ENCODE results near the gene HEXD. TPM values are rescaled to one million over a fixed set of nuclear protein-coding genes. Genes with fewer than 3 reads are reported as not detected.
A peak's percentile ranks its signal among the peaks of the same experiment; 100 is the strongest.

The HEXD gene
- total and polyA plus RNA-seq, 8 donors: 25.9 to 275 (median 39.5) TPM

DNA sequence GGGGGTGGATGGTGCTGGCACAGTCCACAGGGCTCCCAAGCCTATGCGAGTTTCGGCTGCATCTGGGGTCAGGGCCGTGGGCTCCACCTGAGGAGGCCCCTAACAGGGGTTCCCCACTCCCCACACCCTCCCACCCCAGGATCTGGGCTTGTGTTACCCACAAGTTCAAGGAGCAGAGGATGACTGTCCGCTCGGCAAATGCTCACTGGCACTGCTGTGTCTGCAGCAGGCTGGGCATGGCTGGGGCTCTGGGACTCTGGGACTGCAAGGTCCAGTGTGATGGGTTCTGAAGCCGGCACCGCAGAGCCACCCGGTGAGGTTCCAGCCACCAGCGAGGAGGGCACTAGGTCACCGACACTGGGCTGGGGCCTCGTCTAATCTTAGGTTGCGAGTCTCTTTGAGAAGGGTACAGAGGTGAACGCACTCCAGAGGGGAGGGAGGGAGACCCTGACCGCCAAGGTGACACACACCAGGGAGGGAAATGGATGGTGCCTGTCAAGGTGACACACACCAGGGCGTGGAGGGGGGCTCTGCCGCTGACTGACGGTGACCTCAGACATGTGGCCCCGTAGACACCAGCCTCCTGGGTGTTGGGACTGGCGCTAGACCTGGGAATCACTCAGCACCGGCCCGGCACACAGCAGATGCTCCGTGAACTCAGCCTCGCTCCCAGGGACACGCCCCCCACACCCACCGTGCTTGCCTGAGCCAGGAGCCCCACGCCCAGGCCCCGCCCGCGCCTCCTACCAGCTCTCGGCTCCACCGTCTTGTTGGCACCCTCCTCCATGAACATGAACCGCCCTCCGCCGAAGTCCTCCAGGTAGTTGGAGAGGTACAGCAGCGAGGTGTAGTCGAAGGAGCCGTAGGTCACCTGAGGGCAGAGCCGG lies 20.5 kb upstream of the HEXD start:
- WGBS, 2 donors: 90 to 91% methylated on average over 34 to 38 of the region's 38 CpGs
- Histone ChIP-seq H3K36me3 (no peaks in the 10 kb centered on the region), H3K4me1 (no peaks in the 10 kb centered on the region), H3K4me3 (no peak overlapping the region), H3K9me3 (no peaks in the 10 kb centered on the region), H3K27me3 (no peaks in the 10 kb centered on the region), H3K27ac (no peak overlapping the region)
- intact Hi-C loops (cut with DNase I): no loop called here
- DNase-seq (peak in 1 of 6 donors; percentile 72), FAIRE-seq (no peak), ATAC-seq (no peak)
- TF ChIP-seq, protein P1, sequence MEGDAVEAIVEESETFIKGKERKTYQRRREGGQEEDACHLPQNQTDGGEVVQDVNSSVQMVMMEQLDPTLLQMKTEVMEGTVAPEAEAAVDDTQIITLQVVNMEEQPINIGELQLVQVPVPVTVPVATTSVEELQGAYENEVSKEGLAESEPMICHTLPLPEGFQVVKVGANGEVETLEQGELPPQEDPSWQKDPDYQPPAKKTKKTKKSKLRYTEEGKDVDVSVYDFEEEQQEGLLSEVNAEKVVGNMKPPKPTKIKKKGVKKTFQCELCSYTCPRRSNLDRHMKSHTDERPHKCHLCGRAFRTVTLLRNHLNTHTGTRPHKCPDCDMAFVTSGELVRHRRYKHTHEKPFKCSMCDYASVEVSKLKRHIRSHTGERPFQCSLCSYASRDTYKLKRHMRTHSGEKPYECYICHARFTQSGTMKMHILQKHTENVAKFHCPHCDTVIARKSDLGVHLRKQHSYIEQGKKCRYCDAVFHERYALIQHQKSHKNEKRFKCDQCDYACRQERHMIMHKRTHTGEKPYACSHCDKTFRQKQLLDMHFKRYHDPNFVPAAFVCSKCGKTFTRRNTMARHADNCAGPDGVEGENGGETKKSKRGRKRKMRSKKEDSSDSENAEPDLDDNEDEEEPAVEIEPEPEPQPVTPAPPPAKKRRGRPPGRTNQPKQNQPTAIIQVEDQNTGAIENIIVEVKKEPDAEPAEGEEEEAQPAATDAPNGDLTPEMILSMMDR (IDR thresholded peaks at IDR 0.05): no peak

DNA sequence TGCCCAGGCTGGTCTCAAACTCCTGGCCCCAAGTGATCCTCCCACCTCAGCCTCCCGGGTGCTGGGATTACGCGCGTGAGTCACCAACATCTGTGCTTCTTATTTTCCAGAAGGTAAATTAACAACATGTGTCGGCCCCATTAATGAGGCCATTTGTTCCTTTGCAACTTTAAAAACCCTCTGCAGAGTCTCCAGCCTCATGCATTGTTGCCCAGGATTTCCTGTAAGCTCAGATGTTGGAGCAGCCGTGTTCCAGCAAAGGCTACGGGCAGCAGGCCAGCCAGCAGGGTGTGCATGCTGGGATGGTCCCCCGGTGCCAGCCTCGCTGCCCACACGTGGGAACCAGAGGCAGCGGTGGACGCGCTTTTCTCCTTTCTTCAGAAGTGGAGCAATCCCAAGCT lies 19.1 kb upstream of the HEXD start:
- intact Hi-C loops (cut with DNase I): no loop called here

DNA sequence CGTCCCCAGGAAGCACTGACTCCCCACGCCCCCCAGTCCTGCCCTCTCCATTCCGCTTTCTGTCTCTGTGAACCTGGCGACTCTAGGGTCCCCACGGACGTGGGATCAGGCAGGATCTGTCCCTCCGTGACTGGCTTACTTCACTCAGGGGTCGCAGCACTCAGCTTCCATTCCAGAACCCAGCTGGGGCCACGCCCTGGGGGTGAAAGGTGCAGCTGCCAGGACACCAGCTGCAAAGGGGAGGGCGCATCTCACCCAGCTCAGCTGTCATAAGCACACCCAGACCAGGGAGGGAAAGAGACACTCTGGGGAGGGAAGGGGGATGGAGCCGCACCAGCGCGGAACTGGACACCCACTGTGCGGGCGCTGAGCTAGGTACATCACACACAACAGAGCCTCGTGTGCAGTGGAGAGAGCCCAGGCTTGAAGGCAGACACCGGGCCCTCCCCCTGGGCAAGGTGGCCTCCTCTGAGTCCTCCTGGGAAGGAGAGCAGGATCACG lies 18.5 kb upstream of the HEXD start:
- no peak for FAIRE-seq
- intact Hi-C loops (cut with DNase I): no loop called here
- ATAC-seq: no peak
- Histone ChIP-seq H3K36me3 (peaks cover 0 to 6% (median 3%) of the 10 kb centered on the region in 3 donors), H3K4me1 (no peaks in the 10 kb centered on the region), H3K27ac (no peak overlapping the region), H3K9me3 (no peaks in the 10 kb centered on the region), H3K27me3 (no peaks in the 10 kb centered on the region), H3K4me3 (no peak overlapping the region)
- TF ChIP-seq, protein P1 (IDR thresholded peaks at IDR 0.05): no peak
- 88 to 90% methylated on average over 18 of the region's 18 CpGs for WGBS, 2 donors
- peak in 2 of 6 donors; percentile 9 to 33 for DNase-seq

More for the DNA sequence above, 19.1 kb upstream of the HEXD start:
- FAIRE-seq: no peak
- peak in 1 of 6 donors; percentile 38 for DNase-seq
- Histone ChIP-seq H3K4me3 (no peak overlapping the region), H3K9me3 (no peaks in the 10 kb centered on the region), H3K27me3 (no peaks in the 10 kb centered on the region), H3K36me3 (peaks cover 0 to 6% (median 1%) of the 10 kb centered on the region in 3 donors), H3K4me1 (no peaks in the 10 kb centered on the region), H3K27ac (no peak overlapping the region)
- TF ChIP-seq, protein P1 (IDR thresholded peaks at IDR 0.05): no peak
- WGBS, 2 donors: 85 to 88% methylated on average over 13 of the region's 13 CpGs
- peak in 1 of 4 donors; percentile 30 for ATAC-seq

DNA sequence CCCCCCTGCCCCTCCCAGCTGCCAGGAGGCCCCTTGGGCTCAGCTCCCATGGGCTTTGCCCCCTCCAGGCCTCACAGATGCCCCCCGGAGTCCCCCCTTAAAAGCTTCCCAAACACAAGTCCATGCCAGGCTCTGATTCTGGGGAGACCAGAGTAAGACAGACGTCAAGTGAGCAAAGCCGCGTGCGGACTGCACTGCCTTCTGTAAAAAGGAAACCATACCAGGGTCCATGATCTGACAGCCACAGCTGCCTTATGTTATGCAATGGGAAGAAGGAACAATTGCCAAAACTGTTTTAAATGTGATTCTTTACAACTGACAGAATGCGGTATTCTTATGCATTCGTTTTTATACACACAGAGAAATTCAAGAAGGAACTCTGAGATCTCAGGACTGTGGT lies 17.9 kb upstream of the HEXD start:
- H3K27ac ChIP-seq: no peak overlapping the region
- WGBS, 2 donors: 80 to 93% methylated on average over 7 of the region's 7 CpGs
- TF ChIP-seq, protein P1 (IDR thresholded peaks at IDR 0.05): no peak
- no peak overlapping the region for H3K4me3 ChIP-seq
- no peaks in the 10 kb centered on the region for H3K27me3 ChIP-seq
- no peaks in the 10 kb centered on the region for H3K9me3 ChIP-seq
- FAIRE-seq (no peak), ATAC-seq (peak in 2 of 4 donors; percentile 26 to 41), DNase-seq (no peak)
- no peaks in the 10 kb centered on the region for H3K4me1 ChIP-seq
- H3K36me3 ChIP-seq: peaks cover 0 to 6% (median 3%) of the 10 kb centered on the region in 3 donors
- intact Hi-C loops (cut with DNase I): no loop called here

DNA sequence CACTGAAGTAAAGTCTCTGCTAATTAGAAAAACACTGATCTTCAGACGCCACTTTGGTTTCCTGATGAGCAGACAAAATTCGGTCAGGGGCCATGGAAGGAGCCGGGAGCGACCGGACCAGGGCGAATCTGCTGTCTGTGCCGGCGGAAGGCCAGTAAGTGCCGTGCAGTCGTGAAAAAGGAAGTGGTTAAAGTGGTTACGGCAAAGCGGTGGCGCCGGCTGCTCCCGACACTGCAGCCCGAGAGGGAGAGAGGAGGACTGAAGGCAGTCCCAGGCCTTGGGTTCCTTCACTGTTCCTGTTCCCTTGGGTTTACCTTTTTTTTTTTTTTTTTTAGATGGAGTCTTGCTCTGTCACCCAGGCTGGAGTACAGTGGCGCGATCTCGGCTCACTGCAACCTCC lies 17.3 kb upstream of the HEXD start:
- Histone ChIP-seq H3K9me3 (no peaks in the 10 kb centered on the region), H3K4me1 (no peaks in the 10 kb centered on the region), H3K27me3 (no peaks in the 10 kb centered on the region), H3K4me3 (no peak overlapping the region), H3K27ac (no peak overlapping the region), H3K36me3 (peaks cover 0 to 6% (median 3%) of the 10 kb centered on the region in 3 donors)
- FAIRE-seq (no peak), DNase-seq (peak in 3 of 6 donors; percentile 6 to 46 (median 38)), ATAC-seq (peak in 2 of 4 donors; percentile 51 to 70)
- intact Hi-C loops (cut with DNase I): no loop called here
- TF ChIP-seq, protein P1 (IDR thresholded peaks at IDR 0.05): no peak
- 90 to 96% methylated on average over 19 of the region's 19 CpGs for WGBS, 2 donors

Measured in pancreas (tissue), 10 donors.